K562 (cell line): ENCODE measurements around the gene TIMM9.

Source experiments
- NCOA4 ChIP-seq: fragments of 450-650 bp; IDR thresholded peaks from 2 replicates; pipeline ENCODE4 v1.6.1; 2018; ENCODE audit warnings: mild to moderate bottlenecking; ENCODE audit not compliant: partially characterized antibody
- NR2C1 ChIP-seq, 2 experiments: fragments of 450-650 bp; IDR thresholded peaks; 2 replicates each; pipeline ENCODE4 v1.6.1; 2017; ENCODE audit warnings: mild to moderate bottlenecking in 2 of 2, antibody characterized with exemption in 1 of 2, inconsistent platforms in 1 of 2, missing compliant biosample characterization in 1 of 2, missing genetic modification characterization in 1 of 2
- PTBP1 ChIP-seq: fragments of 200-400 bp; formaldehyde crosslinking; IDR thresholded peaks from 2 replicates; pipeline ENCODE4 v1.6.1; 2017; ENCODE audit warnings: low read depth, low read length
- PURB ChIP-seq: sonication (generic); formaldehyde crosslinking; IDR thresholded peaks from 2 replicates; pipeline ENCODE4 v1.9.0; 2021; ENCODE audit warnings: low read depth, mild to moderate bottlenecking, missing genetic modification reagents
- RERE ChIP-seq: sonication (generic); formaldehyde crosslinking; IDR thresholded peaks from 2 replicates; pipeline ENCODE4 v1.8.0; 2023; ENCODE audit warnings: missing genetic modification reagents, mild to moderate bottlenecking, borderline replicate concordance
- SREBF2 ChIP-seq: sonication (generic); formaldehyde crosslinking; IDR thresholded peaks from 2 replicates; pipeline ENCODE4 v1.4.0; 2020; ENCODE audit warnings: mild to moderate bottlenecking, missing genetic modification reagents
- TAF7 ChIP-seq: fragments of 450-650 bp; IDR thresholded peaks from 2 replicates; pipeline ENCODE4 v1.6.1; 2016; ENCODE audit warnings: missing genetic modification characterization, missing compliant biosample characterization
- ZBTB26 ChIP-seq: fragments of 450-650 bp; formaldehyde crosslinking; IDR thresholded peaks from 2 replicates; pipeline ENCODE4 v1.4.0; 2022; ENCODE audit warnings: missing genetic modification characterization
- ZNF76 ChIP-seq: fragments of 250-450 bp; sonication (Bioruptor Pico); IDR thresholded peaks from 2 replicates; pipeline ENCODE4 v1.4.0; 2020; ENCODE audit warnings: mild to moderate bottlenecking, moderate library complexity, borderline replicate concordance
- TF ChIP-seq, protein P1 (sequence below): conservative IDR thresholded peaks from 2 replicates; pipeline ENCODE4 v1.6.1; 2011; ENCODE audit warnings: low read depth, mild to moderate bottlenecking, low read length; ENCODE audit not compliant: control insufficient read depth
- TF ChIP-seq, protein P2 (sequence below), 3 experiments: IDR thresholded peaks in 2 of 3; conservative IDR thresholded peaks in 1 of 3; 2 replicates each; pipeline ENCODE4 v1.5.1; 2011 to 2012; ENCODE audit warnings: low read length in 3 of 3, mild to moderate bottlenecking in 3 of 3, control low read depth in 2 of 3, improper control_type of control experiment in 1 of 3, inconsistent platforms in 1 of 3, low read depth in 1 of 3, mixed read lengths in 1 of 3, moderate library complexity in 1 of 3; ENCODE audit not compliant: insufficient read depth in 2 of 3

DNA sequence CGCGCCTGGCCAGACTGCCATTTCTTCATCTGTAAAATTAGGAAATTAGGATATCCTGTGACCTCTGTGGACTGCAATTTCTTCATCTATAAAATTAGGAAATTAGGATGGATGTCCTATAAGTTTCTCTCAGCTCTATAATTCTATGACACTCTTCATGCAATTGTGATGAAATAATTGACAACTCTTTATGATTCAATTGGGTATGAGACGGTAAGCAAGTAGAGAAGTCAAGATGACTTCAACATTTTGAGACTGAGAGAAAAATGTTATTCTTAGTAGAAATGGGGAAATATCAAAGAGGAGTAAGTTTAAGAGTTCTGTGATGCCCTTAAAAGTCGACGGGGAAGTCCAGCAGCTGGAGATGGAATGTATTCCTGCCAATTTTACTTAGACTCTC is 12.1 kb upstream of the TIMM9 start:
- no peak for TF ChIP-seq SREBF2 (CRISPR knock-in tag)
- TF ChIP-seq TAF7 (tag), result no peak
- no peak for TF ChIP-seq PURB (CRISPR knock-in tag)
- no peak for TF ChIP-seq NCOA4
- no peak for TF ChIP-seq RERE (CRISPR knock-in tag)
- TF ChIP-seq, protein P1, sequence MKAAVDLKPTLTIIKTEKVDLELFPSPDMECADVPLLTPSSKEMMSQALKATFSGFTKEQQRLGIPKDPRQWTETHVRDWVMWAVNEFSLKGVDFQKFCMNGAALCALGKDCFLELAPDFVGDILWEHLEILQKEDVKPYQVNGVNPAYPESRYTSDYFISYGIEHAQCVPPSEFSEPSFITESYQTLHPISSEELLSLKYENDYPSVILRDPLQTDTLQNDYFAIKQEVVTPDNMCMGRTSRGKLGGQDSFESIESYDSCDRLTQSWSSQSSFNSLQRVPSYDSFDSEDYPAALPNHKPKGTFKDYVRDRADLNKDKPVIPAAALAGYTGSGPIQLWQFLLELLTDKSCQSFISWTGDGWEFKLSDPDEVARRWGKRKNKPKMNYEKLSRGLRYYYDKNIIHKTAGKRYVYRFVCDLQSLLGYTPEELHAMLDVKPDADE, result no peak
- no peak for TF ChIP-seq PTBP1
- TF ChIP-seq ZNF76, result no peak
- no peak for TF ChIP-seq NR2C1 (IDR thresholded peaks at IDR 0.05)
- TF ChIP-seq NR2C1 (tag; IDR thresholded peaks at IDR 0.05), result no peak
- TF ChIP-seq, protein P2, sequence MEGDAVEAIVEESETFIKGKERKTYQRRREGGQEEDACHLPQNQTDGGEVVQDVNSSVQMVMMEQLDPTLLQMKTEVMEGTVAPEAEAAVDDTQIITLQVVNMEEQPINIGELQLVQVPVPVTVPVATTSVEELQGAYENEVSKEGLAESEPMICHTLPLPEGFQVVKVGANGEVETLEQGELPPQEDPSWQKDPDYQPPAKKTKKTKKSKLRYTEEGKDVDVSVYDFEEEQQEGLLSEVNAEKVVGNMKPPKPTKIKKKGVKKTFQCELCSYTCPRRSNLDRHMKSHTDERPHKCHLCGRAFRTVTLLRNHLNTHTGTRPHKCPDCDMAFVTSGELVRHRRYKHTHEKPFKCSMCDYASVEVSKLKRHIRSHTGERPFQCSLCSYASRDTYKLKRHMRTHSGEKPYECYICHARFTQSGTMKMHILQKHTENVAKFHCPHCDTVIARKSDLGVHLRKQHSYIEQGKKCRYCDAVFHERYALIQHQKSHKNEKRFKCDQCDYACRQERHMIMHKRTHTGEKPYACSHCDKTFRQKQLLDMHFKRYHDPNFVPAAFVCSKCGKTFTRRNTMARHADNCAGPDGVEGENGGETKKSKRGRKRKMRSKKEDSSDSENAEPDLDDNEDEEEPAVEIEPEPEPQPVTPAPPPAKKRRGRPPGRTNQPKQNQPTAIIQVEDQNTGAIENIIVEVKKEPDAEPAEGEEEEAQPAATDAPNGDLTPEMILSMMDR (IDR thresholded peaks at IDR 0.05 in 2 of 3, conservative IDR thresholded peaks at IDR 0.05 in 1 of 3; ENCODE audit: insufficient read depth in 2 of 3, low read depth in 1 of 3, low read length in 3 of 3), result no peak
- TF ChIP-seq ZBTB26, result no peak
